ENCODE measurements around the gene SEZ6L.

Gene SEZ6L

GRCh38 chr22:26185190-26185589, 15.9 kb downstream of the SEZ6L start:
- no peak for DNase-seq

GRCh38 chr22:26188341-26188740, 19.1 kb downstream of the SEZ6L start:
- DNase-seq: no peak

GRCh38 chr22:26194313-26194712, 25.1 kb downstream of the SEZ6L start:
- DNase-seq: no peak

DNA sequence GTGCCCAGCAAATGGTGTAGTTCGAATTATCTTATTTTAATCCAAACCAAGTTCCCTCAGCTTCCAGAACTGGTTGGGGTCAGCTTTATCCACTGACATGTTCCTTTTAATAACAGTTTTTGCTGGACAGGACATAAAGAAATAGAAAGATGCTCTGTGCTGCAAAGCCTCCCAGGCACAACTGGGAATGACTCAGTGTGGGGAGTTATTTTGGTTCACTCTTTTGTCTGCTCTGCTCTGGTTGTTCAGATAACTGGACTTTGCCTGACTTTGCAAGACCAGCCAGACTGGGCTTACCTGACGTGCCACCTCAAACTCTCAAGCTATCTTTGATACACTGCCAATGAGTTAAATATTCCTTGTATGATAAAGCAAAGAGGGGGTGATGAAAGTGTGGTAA, 25.6 kb downstream of the SEZ6L start:
- DNase-seq: no peak

DNA sequence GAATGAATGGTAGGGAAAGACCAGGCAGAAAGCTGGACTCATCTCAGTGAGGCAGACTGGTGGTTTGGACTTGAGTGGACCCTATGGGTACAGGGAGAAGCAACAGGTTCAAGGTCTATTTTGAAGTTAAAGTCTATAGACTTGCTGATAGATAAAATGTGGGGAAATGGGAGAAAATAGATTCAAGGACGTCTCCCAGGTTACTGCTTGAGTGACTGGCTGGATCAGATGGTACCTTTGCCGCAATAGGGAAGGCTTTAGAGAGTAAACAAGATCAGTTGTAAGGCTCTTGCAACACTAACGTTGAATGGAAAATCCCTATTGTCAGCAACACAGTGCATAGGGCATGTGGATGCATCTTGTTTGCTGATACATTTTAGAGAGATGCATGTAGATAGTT, 27.4 kb downstream of the SEZ6L start:
- no peak for DNase-seq

DNA sequence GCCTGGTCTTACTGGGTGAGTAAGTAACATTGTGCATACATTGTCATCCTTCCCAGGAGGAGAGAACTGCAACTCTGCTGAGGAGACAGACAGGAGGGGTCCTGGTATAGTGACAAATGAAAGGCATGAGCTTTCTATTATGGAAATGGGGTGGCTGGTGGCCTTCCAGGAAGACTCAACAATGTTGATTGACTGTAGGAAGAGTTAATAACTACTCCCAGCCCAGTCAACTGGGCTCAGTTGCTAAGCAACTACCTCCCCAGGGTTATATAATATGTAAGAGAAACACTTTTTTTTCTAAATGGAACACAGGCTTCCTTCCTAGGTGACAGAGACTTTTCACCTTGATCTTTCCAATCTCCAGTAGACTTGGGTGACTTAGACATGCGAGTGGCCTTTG, 28.2 kb downstream of the SEZ6L start:
- DNase-seq: no peak

- DNase-seq: no peak
These were observed 30.4 kb downstream of the SEZ6L start for GRCh38 chr22:26199665-26200064.

DNA sequence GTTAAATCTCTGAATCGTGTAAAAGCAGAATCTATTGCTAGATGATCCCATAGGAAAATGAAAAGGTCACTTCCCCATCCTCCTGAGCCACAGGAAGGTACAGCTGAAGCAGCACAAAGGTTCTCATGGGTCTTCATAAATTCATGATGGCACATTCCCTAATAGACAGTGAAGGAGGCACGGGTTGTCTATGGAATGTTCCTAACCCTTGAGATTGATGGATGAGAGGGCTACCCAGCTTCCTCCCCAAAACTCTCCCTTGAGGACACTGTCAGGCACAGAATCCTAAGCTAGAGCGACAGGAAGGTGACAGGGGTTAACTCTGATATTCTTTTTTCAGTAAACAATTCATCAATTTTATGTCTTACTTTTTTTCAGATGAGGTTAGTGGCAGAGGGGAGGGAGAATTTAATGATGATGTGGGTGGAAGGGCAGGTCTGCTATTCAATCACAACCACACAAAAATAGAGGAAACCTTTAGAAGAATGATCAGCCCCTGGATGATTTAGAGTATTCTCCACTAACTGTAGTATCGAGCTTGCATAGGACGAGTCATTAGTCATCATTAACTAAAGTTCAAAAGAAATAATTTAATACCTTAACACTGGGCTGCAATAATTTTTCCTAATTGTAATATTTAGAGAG, 33.1 kb downstream of the SEZ6L start:
- DNase-seq: no peak

DNA sequence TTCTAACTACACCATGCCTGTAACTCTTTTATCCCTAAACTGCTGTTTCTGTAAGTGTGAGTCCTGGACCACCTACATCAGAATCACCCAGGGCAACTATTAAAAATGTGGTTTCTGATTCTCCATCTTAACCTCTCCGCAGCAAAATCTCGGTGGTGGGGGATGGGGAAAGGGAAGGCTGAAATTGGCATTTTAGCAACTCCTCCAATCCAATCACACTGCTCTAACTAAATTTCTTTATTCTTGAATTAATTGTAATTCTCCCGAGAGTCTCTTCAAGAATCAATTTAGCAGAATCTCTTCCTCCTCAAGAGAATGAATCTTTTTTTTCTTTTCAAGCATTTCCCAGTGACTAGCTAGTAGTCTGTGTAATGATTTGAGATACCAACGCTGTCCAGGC, 36.2 kb downstream of the SEZ6L start:
- no peak for DNase-seq

GRCh38 chr22:26210334-26210733, 41.1 kb downstream of the SEZ6L start:
- no peak for DNase-seq

GRCh38 chr22:26213826-26214225, 44.6 kb downstream of the SEZ6L start:
- DNase-seq: no peak

DNA sequence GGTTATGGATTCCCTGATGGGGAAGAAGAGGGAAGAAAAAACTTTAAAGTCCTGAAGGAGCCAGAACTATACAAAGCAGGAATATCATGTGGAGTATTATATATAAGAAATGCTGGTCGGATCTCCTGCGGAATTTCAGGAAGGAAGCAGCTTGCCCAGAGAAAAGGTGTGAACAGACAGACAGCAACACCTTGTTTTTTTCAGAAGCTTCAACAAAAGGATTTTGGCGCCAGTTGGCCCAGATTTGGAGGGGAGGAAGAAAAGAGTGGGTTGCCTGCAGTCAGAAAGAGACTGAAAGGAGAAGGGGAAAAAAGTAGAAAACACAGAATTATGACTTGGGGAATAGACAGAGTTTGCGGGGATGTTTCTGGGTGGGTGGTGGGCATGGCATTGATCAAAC, 45.2 kb downstream of the SEZ6L start:
- DNase-seq: no peak

- no peak for DNase-seq
These were observed 46.5 kb downstream of the SEZ6L start for GRCh38 chr22:26215736-26216135.

DNA sequence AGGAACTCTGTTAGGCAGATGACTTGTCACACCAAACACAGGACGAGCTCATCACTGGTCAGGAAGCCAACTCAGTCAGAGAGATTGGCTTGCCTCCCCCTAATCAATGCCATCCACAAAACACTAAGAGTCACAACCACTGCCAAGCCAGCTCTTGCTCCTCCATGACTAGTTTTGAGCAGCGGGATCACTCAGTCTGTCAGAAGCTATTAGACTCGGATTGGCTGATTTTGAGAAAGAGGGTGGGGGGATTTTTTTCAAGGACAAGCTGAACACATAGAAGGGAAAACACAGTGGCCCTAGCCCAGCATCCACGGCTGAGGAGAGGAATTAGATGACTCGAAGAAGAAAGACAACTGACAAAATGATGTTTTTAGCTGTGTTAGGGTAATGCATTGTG, 55.9 kb downstream of the SEZ6L start:
- no peak for DNase-seq

GRCh38 chr22:26226538-26227297, 57.5 kb downstream of the SEZ6L start:
- DNase-seq: no peak

DNA sequence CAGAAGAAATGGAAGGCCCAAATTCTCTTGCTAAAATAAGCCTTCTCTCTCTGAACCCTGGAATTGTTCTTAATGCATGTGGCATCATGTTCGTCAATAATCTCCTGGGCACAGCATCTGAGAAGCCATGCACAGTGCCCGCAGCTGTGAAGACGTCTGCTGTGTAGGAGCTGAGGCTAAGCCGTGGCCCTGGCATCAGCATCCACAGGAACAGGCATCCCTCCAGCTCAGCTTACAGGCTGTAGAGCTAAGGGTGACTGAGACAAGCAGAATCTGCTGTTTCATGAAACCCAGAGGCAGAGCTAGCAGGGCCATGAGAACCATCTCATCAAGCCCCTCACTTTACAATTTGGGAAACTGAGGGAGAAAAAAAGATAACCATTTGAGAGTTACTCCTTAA, 60.6 kb downstream of the SEZ6L start:
- DNase-seq: no peak

- DNase-seq: no peak
These were observed 65.0 kb downstream of the SEZ6L start for GRCh38 chr22:26234296-26234695.

GRCh38 chr22:26235792-26236487, 66.7 kb downstream of the SEZ6L start:
- DNase-seq: no peak

- no peak for DNase-seq
These were observed 67.7 kb downstream of the SEZ6L start for GRCh38 chr22:26236991-26237390.

- DNase-seq: no peak
These were observed 69.3 kb downstream of the SEZ6L start for GRCh38 chr22:26238596-26238995.

- DNase-seq: no peak
These were observed 70.3 kb downstream of the SEZ6L start for GRCh38 chr22:26239581-26239980.

DNA sequence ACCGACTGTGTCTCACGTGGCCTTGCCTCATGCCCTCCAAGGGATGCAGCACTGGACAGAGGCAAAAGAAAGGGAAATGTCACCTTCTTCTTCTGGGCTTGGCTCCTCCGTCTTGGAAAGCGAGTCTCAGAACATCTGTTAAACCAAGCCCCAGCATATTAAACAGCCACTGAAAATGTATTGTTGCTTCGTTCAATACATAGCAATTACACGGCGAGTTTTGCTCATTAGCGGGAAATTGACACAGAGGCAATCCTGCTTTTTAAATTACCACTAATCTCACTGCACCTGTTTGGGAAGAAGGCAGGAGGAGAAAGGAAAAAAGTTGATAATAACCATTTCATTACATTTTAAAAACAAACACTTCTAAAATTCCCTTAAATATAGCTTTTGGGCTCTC, 72.1 kb downstream of the SEZ6L start:
- no peak for DNase-seq

DNA sequence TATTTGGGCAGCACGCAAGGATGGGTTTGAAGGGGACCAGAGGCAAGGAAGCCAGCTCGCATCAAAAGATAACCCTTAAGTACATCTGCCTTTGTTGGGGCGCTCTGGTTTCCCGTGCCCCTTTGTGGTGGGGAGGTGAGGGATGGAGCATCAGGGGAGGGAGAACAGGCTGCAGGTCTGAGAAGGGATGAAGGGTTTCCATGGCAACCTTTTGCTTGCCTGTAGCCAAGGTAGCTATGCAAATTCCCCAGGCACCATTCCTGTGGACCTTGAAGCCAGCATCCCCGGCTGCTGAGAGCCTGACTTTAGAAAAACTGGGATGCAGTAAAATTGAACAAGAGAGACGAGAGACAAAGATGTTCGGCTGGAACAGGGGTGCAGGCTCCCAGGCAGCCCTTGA, 75.7 kb downstream of the SEZ6L start:
- no peak for DNase-seq

GRCh38 chr22:26246552-26246951, 77.3 kb downstream of the SEZ6L start:
- DNase-seq: no peak
